Endothelial cell of umbilical vein (primary cell): ENCODE measurements around the gene PTPRD. TPM values are rescaled to one million over a fixed set of nuclear protein-coding genes. Genes with fewer than 3 reads are reported as not detected.

ENCODE experiments used
- BruUV-seq: library from RNA; stranded (reverse); fragments of 400-500 nt; replicated peaks from 2 replicates; lab custom pipeline; 2021; lab: Mats Ljungman, UMichigan
- CTCF ChIA-PET: fragments of 300-600, 350-600 bp; sonication (Branson Sonifier 250); formaldehyde crosslinking; loops from one replicate; lab custom pipeline; 2021; ENCODE audit warnings: antibody characterized with exemption, inconsistent platforms; lab: Charles Lee
- POLR2A ChIA-PET: fragments of 300-600, 350-600 bp; sonication (Branson Sonifier 250); formaldehyde crosslinking; loops from one replicate; lab custom pipeline; 2021; ENCODE audit warnings: antibody characterized with exemption, inconsistent platforms; lab: Charles Lee
- DNase-seq: peaks from one replicate; pipeline ENCODE4 v3.0.0-alpha.2; 2011; ENCODE audit warnings: low read depth, low spot score
- FAIRE-seq: peaks from 2 replicates; lab custom pipeline; 2011; peaks lifted over from hg19 to GRCh38; lab: Jason Lieb, UNC
- H2AFZ ChIP-seq: 2 replicates; pipeline ENCODE4 v1.6.0; 2012; ENCODE audit warnings: low read depth, low read length, control low read depth, inconsistent platforms
- H3K27ac ChIP-seq: 2 replicates; pipeline ENCODE4 v1.5.1; 2011; ENCODE audit warnings: low read depth, mild to moderate bottlenecking, control low read depth, low read length, moderate library complexity; ENCODE audit not compliant: insufficient read depth
- H3K27me3 ChIP-seq, 2 experiments: 2 replicates each; pipeline versions ENCODE4 v1.6.0 to v1.6.1; 2011; ENCODE audit warnings: low read length in 2 of 2, mixed read lengths in 1 of 2; ENCODE audit not compliant: control insufficient read depth in 2 of 2, insufficient read depth in 2 of 2
- H3K36me3 ChIP-seq, 2 experiments: 2 replicates in 1 of 2; 3 replicates in 1 of 2; pipeline ENCODE4 v1.5.1; 2011; ENCODE audit warnings: low read length in 2 of 2, mild to moderate bottlenecking in 1 of 2, moderate library complexity in 1 of 2; ENCODE audit not compliant: control insufficient read depth in 2 of 2, insufficient read depth in 2 of 2; ENCODE audit errors: extremely low read depth in 1 of 2
- H3K4me1 ChIP-seq: 3 replicates; pipeline ENCODE4 v1.5.1; 2011; ENCODE audit warnings: mild to moderate bottlenecking, low read length; ENCODE audit not compliant: control insufficient read depth, insufficient read depth; ENCODE audit errors: extremely low read depth
- H3K4me2 ChIP-seq: 2 replicates; pipeline ENCODE4 v1.6.1; 2011; ENCODE audit warnings: low read length, control low read depth, mixed read lengths; ENCODE audit not compliant: insufficient read depth
- H3K4me3 ChIP-seq, 3 experiments: fragments of 200-600 bp in 1 of 3; sonication (generic), shearing (Covaris generic) in 1 of 3; replicated peaks in 1 of 3; 2 replicates each; pipeline ENCODE4 v1.5.1; 2011 to 2016; ENCODE audit warnings: control low read depth in 3 of 3, low read length in 3 of 3, mild to moderate bottlenecking in 2 of 3, inconsistent platforms in 1 of 3, low read depth in 1 of 3, moderate library complexity in 1 of 3; ENCODE audit not compliant: insufficient read depth in 1 of 3
- H3K79me2 ChIP-seq: 2 replicates; pipeline ENCODE4 v1.6.0; 2012; ENCODE audit warnings: low read length, inconsistent platforms; ENCODE audit not compliant: control insufficient read depth, insufficient read depth
- H3K9ac ChIP-seq: replicated peaks from 2 replicates; pipeline ENCODE3; 2011; ENCODE audit warnings: low read length, control low read depth; ENCODE audit not compliant: insufficient read depth; ENCODE audit errors: extremely low read depth
- H3K9me1 ChIP-seq: replicated peaks from 3 replicates; pipeline ENCODE4 v1.6.0; 2011; ENCODE audit warnings: mild to moderate bottlenecking, low read length; ENCODE audit not compliant: control insufficient read depth, insufficient read depth; ENCODE audit errors: extremely low read depth
- H3K9me3 ChIP-seq: replicated peaks from 2 replicates; pipeline ENCODE4 v1.5.1; 2012; ENCODE audit warnings: low read length, inconsistent platforms; ENCODE audit not compliant: control insufficient read depth, insufficient read depth
- H4K20me1 ChIP-seq: replicated peaks from 2 replicates; pipeline ENCODE3; 2011; ENCODE audit warnings: mild to moderate bottlenecking, low read length; ENCODE audit not compliant: control insufficient read depth, insufficient read depth; ENCODE audit errors: extremely low read depth
- CTCF ChIP-seq, 2 donors: IDR thresholded peaks; 1 replicate in 1 of 2; 2 replicates in 1 of 2; pipeline ENCODE4 v1.5.1; 2011; ENCODE audit warnings: low read length in 2 of 2, mild to moderate bottlenecking in 2 of 2, moderate library complexity in 2 of 2, control low read depth in 1 of 2, inconsistent platforms in 1 of 2, low read depth in 1 of 2; ENCODE audit not compliant: insufficient read depth in 1 of 2; ENCODE audit errors: extremely low read depth in 1 of 2
- EZH2 ChIP-seq: IDR thresholded peaks from 2 replicates; pipeline ENCODE4 v1.6.1; 2012; ENCODE audit warnings: borderline replicate concordance, low read depth, mild to moderate bottlenecking, moderate library complexity, low read length, inconsistent platforms; ENCODE audit not compliant: severe bottlenecking
- FOS ChIP-seq: IDR thresholded peaks from 2 replicates; pipeline ENCODE4 v1.6.1; 2011; ENCODE audit warnings: mild to moderate bottlenecking, low read length, moderate library complexity, borderline replicate concordance; ENCODE audit not compliant: insufficient read depth
- GATA2 ChIP-seq: IDR thresholded peaks from 2 replicates; pipeline ENCODE4 v1.7.0; 2011; ENCODE audit warnings: low read depth, mild to moderate bottlenecking, moderate library complexity, mixed read lengths, low read length; ENCODE audit not compliant: insufficient read length, insufficient read depth
- JUN ChIP-seq: IDR thresholded peaks from 2 replicates; pipeline ENCODE4 v1.6.1; 2011; ENCODE audit warnings: borderline replicate concordance, low read depth; ENCODE audit not compliant: insufficient read length, insufficient read depth
- MAX ChIP-seq: IDR thresholded peaks from 2 replicates; pipeline ENCODE4 v1.6.1; 2011; ENCODE audit not compliant: insufficient read depth, insufficient read length
- POLR2A ChIP-seq: IDR thresholded peaks from 2 replicates; pipeline ENCODE4 v1.6.1; 2012; ENCODE audit warnings: low read depth, mild to moderate bottlenecking, control low read depth, low read length
- POLR2AphosphoS5 ChIP-seq: IDR thresholded peaks from 2 replicates; pipeline ENCODE4 v1.6.1; 2012; ENCODE audit warnings: low read depth, mild to moderate bottlenecking, control low read depth, low read length, moderate library complexity; ENCODE audit not compliant: insufficient read depth
- dilution Hi-C: fragments of 300-500 bp; cut with MboI; formaldehyde crosslinking; loops from one replicate; pipeline ENCODE4 v1.15.0; 2019; ENCODE audit warnings: low sequenced_read_pairs; ENCODE audit not compliant: extremely low pct_ligation_motif_present
- intact Hi-C: fragments of 100-400 bp; cut with micrococcal nuclease; formaldehyde crosslinking; loops from one replicate; pipeline ENCODE4 v1.10.0; 2022
- polyA plus RNA-seq, 4 experiments: library from polyadenylated mRNA; depleted of rRNA in 3 of 4; stranded (reverse) in 3 of 4; unstranded in 1 of 4; fragments of >200 nt; gene quantifications; 2 replicates each; pipeline versions ENCODE4 v1.2.1 to v1.2.3, GENCODE V29; 2011 to 2012; ENCODE audit warnings: missing spikeins in 1 of 4
- total RNA-seq: library from RNA; stranded (reverse); gene quantifications from 2 replicates; pipeline ENCODE4 v1.2.3, GENCODE V29; 2021

PTPRD gene
- total and polyA plus RNA-seq, 2 donors (not counting 3 experiments of a cell fraction or from before 2014, with no cell fraction given) = 5.5 to 5.7 TPM

GRCh38 chr9:8508671-8509290 lies 2104.0 kb downstream of the PTPRD start:
- Histone ChIP-seq H3K9me1 (no peaks in the 10 kb centered on the region), H3K9me3 (no peaks in the 10 kb centered on the region), H4K20me1 (no peaks in the 10 kb centered on the region), H3K4me1 (no peaks in the 10 kb centered on the region), H2AFZ (no peak overlapping the region), H3K27ac (no peak overlapping the region), H3K9ac (no peak overlapping the region), H3K79me2 (no peaks in the 10 kb centered on the region), H3K27me3 (no peaks in the 10 kb centered on the region), H3K36me3 (no peaks in the 10 kb centered on the region), H3K4me2 (no peak overlapping the region), H3K4me3 (no peak overlapping the region)
- TF ChIP-seq POLR2AphosphoS5 (no peak), GATA2 (no peak), CTCF (IDR thresholded peaks at IDR 0.05; ENCODE audit: extremely low read depth in 1 of 2, insufficient read depth in 1 of 2, low read depth in 1 of 2, low read length in 2 of 2) (no peak), MAX (no peak), POLR2A (no peak), FOS (no peak), EZH2 (no peak), JUN (no peak)
- ChIA-PET CTCF (no interaction called here), POLR2A (no interaction called here)
- DNase-seq (no peak), FAIRE-seq (no peak)
- BruUV-seq = no TSS peak
- dilution Hi-C loops (no loop called here), intact Hi-C loops (no loop called here)
